GM19324 (cell line): Measurements from ENCODE around the gene OTUD7B.

ENCODE experiments used
- ATAC-seq: cut with Tn5 transposase; IDR thresholded peaks from one replicate; pipeline ENCODE4 v1.9.1; 2021; ENCODE audit warnings: mild to moderate bottlenecking, moderate library complexity; ENCODE audit not compliant: unreplicated experiment, low FRiP score

OTUD7B gene

DNA sequence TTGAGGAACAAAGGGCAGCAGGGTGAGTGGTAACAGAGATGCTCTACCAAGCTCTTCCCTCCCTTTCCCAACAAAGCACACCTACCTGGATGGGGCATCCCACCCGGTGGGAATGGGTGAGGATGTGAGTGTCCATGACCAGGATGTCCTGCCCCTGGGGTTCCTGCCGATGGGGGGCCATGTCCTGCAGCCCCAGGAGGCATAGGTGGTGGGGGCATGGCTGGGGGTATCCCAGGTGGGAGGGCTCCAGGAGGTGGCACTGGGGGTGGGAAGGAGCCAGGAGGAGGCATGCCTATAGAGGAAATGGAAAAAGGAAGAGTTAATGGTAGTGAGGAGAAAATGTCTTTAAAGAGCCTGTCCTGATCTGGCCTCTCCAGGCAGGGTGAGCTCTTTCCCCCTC is 84.8 kb downstream of the OTUD7B start:
- ATAC-seq = no peak

DNA sequence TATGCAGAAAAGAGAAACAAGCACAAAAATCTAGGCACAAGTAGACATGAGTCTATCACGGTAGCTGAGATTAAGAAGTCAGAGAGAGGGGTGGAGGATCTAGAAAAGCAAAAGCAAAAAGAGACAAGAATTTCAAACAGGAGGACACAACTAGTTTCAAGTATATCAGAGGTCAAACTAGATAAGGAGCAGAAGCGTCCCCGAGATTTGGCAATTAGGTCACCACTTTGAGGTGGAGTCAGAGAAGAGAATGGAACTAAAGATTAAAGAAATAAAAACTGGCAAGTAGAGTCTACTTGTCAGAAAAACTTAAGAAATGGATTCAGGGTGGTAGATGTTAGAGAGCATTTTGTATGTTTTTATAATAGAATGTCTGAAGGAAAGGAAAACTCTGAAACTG is 85.2 kb downstream of the OTUD7B start:
- no peak for ATAC-seq

DNA sequence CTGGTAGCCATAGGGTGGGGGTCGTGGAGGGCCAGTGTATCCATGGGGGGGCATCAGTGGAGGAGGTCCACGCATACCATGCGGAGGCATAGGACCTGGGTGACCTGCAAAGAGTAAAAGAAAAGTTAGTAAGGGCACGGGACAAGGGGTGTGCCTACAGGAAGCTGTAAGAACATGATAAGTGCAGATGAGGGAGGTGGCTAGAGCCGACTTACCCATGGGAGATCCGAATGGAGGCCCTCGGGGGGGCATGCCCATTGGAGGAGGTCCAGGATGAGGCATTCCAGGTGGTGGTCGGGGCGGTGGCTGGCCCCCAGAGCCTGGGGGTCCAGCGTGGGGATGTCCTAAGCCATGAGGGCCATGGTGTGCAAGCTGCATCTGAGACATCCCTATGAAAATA is 86.9 kb downstream of the OTUD7B start:
- no peak for ATAC-seq

DNA sequence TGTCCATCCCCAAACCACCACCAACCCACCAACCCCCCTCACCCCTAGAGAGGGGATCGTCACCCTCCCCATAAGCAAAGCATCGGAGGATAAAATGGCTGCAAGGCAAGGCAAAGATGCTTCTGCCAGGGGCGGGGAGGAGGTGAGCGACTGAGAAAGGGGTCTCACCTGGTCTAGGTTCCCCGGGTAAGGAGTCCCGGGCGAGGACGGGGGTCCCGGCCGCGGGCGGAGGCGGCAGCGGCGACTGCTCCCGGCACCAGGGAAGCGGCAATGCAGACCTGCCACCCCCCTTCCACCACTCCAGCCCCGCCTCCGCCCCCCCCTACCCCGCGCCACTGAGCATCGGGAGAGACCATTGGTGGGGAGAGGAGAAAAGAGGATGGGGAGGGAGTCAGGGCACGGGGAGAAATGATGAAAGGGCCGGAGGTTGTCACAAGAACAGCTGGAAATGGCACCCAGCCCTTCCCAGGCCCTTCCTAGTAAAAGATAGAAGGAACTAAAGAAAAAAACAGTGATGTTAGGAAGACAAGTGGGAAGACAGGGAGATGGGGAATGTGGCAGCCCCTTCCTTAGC is 92.9 kb downstream of the OTUD7B start, which contains the start of gene SV2A:
Gene SV2A, minus strand, starts transcription at position 274 of the 574 bp plus-strand sequence. CDS start 4,004 bp downstream, outside the sequence.
- no peak for ATAC-seq

DNA sequence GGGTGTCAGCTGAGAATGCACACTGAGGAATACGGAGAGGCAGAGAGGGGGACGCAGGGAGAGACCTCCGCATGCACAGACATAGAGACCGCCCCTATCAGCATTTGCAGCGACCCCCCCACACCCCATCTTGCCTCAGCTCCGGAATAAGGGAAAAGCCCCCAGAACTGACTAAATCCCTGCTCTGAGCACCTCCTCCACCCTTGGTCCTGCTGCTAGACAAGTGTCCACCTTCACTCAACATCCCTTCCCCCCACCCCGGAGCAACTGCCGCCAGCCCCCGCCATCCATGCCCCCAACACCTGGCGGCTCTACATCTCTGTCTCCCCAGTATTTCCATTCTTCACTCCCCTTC is 93.7 kb downstream of the OTUD7B start:
- no peak for ATAC-seq

DNA sequence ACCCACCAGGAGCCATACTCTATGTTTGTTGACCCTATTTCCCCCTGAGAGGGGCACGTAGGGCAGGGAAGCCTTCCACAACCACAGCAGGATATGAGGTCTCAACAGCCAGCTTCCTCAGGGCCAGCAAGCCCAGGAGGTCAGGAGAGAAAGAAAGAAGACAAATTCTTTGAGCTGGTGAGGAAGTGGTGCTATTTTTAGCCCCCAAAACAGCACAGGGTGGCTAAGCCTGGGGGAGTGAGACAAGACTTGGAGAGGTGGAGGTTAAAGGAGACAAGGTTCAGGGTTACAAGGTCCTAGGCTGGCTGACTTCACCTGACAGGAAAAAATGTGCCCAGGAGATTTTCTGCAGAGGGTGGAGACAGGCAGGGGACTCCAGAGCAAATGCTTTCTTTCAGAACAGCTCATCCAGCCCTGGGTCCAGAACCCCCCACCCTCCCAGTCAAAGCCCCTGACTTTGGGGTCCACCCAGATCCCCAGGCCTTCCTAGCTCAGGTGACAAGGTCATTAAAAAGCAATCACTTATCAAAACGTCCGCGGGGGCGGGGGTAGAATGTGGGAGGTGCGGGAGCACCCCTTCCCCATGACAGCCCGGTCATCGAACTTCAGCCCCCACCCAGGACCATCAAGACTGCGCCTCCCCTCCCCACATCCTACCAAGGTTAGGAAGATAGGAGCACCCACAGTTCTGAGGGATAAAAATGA is 94.2 kb downstream of the OTUD7B start:
- no peak for ATAC-seq

DNA sequence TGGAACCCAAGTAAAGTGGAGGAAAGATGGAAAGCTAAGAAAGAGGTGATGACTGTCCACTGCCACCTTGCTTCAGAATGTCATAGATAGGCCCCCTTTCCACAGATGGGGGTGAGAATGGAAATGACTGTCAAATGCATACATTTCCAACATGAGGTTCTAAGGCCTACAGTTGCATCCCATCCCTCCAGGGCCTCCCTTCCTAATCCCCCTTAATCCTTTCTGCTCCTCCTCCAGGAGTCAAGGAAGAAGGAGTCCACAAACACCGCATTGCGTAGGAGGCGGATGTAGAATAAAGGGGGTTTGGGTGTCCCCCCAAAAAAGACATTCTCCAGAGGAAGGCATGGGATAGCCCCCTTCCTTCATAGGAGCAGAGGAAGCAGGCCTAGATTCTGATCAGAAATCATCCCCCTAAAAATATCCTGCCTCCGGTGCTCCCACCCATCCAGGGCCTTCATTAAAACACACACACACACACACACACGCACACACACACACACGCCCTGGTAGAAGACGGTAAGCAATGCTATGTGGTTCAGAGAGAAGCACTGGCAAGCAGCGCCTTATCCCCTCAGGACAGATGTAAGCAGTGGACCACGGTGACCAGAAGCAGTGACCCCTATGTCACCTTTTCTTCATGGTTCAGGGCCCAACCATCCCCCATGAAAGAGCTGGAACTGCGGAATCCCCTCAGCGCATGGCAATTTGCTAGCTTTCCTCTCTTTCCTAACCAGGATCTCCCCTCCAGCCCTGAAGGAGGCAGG is 94.9 kb downstream of the OTUD7B start:
- ATAC-seq = no peak

DNA sequence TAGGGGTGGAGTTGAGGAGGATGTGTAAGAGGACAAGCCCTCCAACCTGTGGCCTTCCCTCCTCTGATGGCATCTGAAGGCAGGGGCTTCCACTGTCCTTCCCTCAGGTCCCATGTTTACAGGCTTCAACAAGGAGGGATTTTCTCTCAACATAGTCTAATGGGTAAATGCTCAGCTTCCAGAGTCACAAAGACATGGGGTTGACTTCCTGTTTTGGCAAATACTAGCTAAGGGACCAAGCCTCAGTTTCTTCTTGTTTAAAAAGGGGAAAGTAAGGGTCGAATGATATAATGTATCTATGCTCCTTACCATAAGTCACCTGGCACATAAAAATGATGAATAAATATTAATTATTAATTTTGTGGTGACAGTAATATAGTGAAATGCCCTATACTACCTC is 96.0 kb downstream of the OTUD7B start:
- ATAC-seq = no peak

DNA sequence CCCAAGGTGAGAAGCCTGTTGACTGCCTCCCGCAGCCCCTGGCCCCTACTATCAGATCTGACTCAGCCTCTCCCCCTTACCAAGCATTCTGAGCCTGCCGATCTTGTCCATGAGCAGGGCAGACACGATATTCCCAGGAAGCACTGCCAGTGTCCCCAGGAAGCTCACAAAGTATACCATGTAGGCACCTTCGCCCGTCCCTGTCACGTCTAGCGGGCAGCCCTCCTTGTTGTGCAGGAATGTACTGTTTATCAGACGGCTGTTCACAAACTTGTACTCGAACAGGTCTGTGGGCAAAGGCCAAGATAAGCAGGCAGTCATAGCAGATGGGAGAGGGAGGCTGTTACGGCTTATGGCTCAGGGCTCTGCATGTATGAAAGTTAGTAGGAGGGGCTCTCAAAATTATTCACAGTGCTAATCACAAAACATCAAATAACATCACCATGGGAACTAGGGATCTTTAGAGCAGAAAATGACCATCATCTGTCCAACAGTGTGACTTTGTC is 103.9 kb downstream of the OTUD7B start:
- ATAC-seq = no peak

DNA sequence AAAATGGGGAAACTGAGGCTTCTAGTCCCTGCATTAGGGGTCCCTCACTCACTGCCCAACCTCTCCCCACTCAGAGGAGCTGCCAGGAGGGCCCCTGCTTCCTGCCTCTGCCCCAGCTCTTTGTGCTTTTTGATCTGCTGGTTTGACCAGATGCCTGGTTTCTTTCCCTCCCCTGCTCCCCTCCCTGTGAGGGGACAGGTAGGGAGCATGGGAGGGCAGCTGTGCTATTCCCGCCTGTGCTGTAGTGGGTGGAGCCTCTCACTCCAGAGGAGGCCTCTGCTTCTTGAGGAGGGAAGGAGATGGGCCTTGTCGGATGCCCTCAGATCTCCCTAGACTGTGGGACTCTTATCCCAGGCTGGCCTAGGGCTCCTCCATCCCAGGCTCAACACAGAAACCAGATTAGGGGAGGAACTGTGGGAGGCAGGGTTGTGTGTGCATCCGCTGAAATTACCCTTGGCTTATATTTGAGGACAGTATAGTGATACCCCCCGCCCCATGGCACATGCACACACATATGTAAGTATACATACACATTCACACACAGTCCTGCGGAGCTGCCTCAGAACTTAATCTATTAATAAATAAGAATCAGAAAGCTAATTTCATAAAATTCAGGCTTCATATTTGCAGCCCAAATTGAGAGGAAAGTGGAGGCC is 106.6 kb downstream of the OTUD7B start:
- ATAC-seq = no peak

DNA sequence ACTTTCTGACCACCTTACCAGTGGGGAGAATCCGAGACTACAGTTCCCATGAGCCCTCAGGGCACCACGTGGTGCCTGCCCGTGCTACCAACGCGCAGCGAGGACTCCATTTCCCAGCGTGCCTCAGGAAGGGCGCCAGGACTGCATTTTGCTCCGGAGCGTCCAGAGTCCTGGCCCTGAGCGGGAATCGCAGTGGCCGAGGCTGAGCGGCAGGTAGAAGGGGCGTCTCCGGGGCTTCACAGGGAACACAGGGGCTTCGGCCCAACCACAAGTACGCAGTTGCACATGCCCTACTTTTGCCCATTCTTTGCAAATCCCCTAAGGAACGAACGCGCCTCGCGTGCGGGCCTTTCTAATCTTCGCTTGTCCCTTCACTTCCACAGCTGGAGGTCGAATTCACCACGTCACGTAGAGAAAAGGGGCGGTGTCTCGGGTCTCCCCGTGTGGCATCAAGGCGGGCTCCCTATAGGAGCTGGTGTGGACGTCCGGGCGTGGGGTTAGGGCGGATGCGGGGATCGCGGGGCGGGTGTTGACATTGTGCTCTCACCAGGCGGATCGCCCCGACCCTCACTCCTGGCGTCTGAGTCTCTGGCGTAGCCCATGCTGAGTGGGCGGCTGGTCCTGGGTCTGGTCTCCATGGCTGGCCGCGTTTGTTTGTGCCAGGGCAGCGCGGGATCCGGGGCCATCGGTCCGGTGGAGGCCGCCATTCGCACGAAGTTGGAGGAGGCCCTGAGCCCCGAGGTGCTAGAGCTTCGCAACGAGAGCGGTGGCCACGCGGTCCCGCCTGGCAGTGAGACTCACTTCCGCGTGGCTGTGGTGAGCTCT is 110.9 kb downstream of the OTUD7B start, which contains the start of gene BOLA1:
Gene BOLA1, plus strand, starts transcription at position 109 of the 825 bp plus-strand sequence. Its CDS starts 492 bp downstream, at position 601.
- ATAC-seq = peak; percentile 96

DNA sequence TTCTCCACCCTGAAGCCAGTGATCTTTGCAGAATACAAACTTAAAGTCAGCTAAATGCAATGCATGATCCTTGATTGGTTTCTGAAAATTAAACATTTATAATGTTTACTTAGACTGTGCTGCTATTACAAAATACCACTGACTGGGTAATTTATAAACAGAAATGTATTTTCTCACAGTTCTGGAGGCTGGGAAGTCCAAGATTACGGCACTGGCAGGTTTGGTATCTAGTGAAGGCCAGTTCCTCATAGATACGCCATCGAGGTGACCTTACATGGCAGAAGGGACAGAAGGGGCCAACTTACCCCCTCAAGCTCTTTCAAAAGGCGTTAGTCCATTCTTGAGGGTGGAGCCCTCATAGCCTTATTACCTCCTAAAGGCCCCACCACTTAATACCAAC is 114.0 kb downstream of the OTUD7B start:
- ATAC-seq = no peak

DNA sequence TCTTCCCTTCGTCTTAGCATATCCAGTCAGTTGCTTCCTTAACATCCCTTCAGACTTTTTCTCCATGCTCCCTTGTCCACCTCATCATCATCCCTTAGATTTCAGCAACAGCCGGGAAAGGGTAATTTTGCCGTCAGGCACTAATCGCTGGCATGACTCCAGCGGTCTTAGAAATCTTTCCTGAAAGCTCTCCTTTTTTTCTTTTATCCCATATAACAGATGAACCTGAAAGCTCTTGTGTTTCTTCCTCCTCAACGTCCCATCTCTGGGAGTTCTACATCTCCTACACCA is 121.6 kb downstream of the OTUD7B start:
- no peak for ATAC-seq

DNA sequence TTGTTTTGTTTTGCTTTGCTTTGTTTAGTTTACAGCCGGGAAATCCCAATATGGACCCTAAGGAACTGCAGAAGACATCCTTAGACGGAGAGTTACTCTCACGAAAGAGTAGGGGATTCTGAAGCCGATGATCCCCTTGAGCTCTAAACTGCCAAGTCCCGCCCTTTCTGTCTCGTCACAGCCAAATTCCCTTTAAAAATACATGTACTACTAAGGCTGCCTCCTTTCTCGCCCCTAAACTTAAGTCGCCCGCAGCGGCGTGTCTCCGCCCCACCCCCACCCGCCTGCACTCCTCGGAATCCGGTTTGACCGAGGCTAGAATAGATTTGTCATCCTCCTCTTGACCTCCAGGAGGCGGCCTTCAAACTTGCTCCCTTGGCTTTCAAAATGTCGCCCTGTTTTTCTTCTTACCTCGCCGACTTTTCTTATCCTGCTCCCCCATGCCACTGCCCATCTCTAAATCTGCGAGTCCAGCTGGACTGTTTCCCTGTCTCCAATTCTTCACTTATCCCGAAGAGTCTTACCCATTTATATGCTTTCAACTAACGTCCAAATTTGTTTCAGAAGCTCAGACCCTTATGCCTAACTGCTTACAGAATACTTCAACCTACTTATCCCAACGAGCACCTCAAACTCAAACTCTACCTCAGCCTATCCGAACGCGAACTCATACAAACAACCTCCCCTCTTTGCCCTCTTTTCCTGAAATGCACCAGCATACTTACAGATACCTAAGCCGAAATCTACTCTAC is 122.1 kb downstream of the OTUD7B start:
- peak; percentile 22 for ATAC-seq
